ENCODE measurements around the gene CLPTM1.
"Not testable (repeated sequence)": the region's sequence is repeated elsewhere in the genome, so short reads cannot be mapped to it uniquely, and the experiment has no call there.

CLPTM1 gene

GRCh38 chr19:44954649-44955504, at the start of gene CLPTM1:
TSS of gene CLPTM1 (plus strand) at chr19:44955380. CDS start at chr19:44955396, 16 bp downstream.
- DNase-seq, result peak; percentile 98

- DNase-seq, result no peak
These were observed 49.6 kb upstream of the CLPTM1 start, which contains the start of gene APOE for GRCh38 chr19:44905437-44906160. TSS of gene APOE (plus strand) at chr19:44905796. CDS start at chr19:44906625, 829 bp downstream.

- no peak for DNase-seq
These were observed 47.6 kb upstream of the CLPTM1 start for GRCh38 chr19:44907613-44908012.

- DNase-seq, result no peak
These were observed 46.9 kb upstream of the CLPTM1 start for GRCh38 chr19:44908074-44908835.

- DNase-seq, result no peak
These were observed 46.3 kb upstream of the CLPTM1 start for GRCh38 chr19:44908836-44909261.

- no peak for DNase-seq
These were observed 45.4 kb upstream of the CLPTM1 start for GRCh38 chr19:44909775-44910174.

GRCh38 chr19:44911896-44912295, 43.3 kb upstream of the CLPTM1 start:
- DNase-seq, result not testable (repeated sequence)

GRCh38 chr19:44912854-44913253, 42.3 kb upstream of the CLPTM1 start:
- no peak for DNase-seq

GRCh38 chr19:44913512-44914432, 41.4 kb upstream of the CLPTM1 start:
- DNase-seq, result not testable (repeated sequence)

- peak; percentile 75 for DNase-seq
These were observed 40.6 kb upstream of the CLPTM1 start, which contains the start of gene APOC1 for GRCh38 chr19:44914433-44915206. TSS of gene APOC1 (plus strand) at chr19:44914608. CDS start at chr19:44914892, 284 bp downstream.

- no peak for DNase-seq
These were observed 30.9 kb upstream of the CLPTM1 start for GRCh38 chr19:44924243-44924725.

- no peak for DNase-seq
These were observed 29.9 kb upstream of the CLPTM1 start for GRCh38 chr19:44925114-44925891.

GRCh38 chr19:44926245-44927077, 28.7 kb upstream of the CLPTM1 start:
- not testable (repeated sequence) for DNase-seq

GRCh38 chr19:44927746-44928145, 27.4 kb upstream of the CLPTM1 start:
- no peak for DNase-seq

- no peak for DNase-seq
These were observed 25.1 kb upstream of the CLPTM1 start for GRCh38 chr19:44930088-44930487.

- DNase-seq, result no peak
These were observed 23.6 kb upstream of the CLPTM1 start for GRCh38 chr19:44931541-44931940.

GRCh38 chr19:44939668-44940067, 15.5 kb upstream of the CLPTM1 start:
- DNase-seq, result no peak

GRCh38 chr19:44942067-44942571, 13.1 kb upstream of the CLPTM1 start, which contains the start of gene APOC4:
TSS of gene APOC4 (plus strand) at chr19:44942237. CDS start at chr19:44942278, 41 bp downstream.
- no peak for DNase-seq

- no peak for DNase-seq
These were observed 11.4 kb upstream of the CLPTM1 start for GRCh38 chr19:44943801-44944249.

Measured in NCI-H2029 (cell line).